Bronchial epithelial cell (primary cell): ENCODE measurements around the gene LIN28B. TPM values are rescaled to one million over a fixed set of nuclear protein-coding genes. Genes with fewer than 3 reads are reported as not detected.
"Not testable (repeated sequence)": the region's sequence is repeated elsewhere in the genome, so short reads cannot be mapped to it uniquely, and the experiment has no call there.

Source experiments
- DNase-seq: peaks from one replicate; pipeline ENCODE4 v3.0.0-alpha.2; 2010; ENCODE audit warnings: low read depth
- FAIRE-seq: peaks from 2 replicates; lab custom pipeline; 2011; peaks lifted over from hg19 to GRCh38; lab: Jason Lieb, UNC
- H3K27me3 ChIP-seq: 2 replicates; pipeline ENCODE4 v1.5.1; 2011; ENCODE audit warnings: low read length; ENCODE audit not compliant: control insufficient read depth, insufficient read depth
- H3K36me3 ChIP-seq: 2 replicates; pipeline ENCODE4 v1.5.1; 2011; ENCODE audit warnings: low read length; ENCODE audit not compliant: control insufficient read depth, insufficient read depth
- H3K4me3 ChIP-seq: 2 replicates; pipeline ENCODE4 v1.5.1; 2011; ENCODE audit warnings: mild to moderate bottlenecking, low read depth, low read length, control low read depth
- CTCF ChIP-seq: IDR thresholded peaks from 2 replicates; pipeline ENCODE4 v1.5.1; 2011; ENCODE audit warnings: mild to moderate bottlenecking, moderate library complexity, low read length, control low read depth, inconsistent platforms; ENCODE audit not compliant: insufficient read depth, severe bottlenecking
- total RNA-seq: library from RNA; depleted of rRNA; stranded (reverse); fragments of >200 nt; gene quantifications from 2 replicates; pipeline ENCODE4 v1.2.1, GENCODE V29; 2014

The LIN28B gene
- total RNA-seq, 1 donor from 2014 or later, result not detected

- no peak for TF ChIP-seq CTCF
- no peak for FAIRE-seq
- DNase-seq, result no peak
- Histone ChIP-seq H3K4me3 (no peak overlapping the region), H3K36me3 (no peaks in the 10 kb centered on the region), H3K27me3 (no peaks in the 10 kb centered on the region)
Observed at GRCh38 chr6:105078386-105078708, 121.4 kb downstream of the LIN28B start.

GRCh38 chr6:105080279-105080678, 123.4 kb downstream of the LIN28B start:
- Histone ChIP-seq H3K4me3 (no peak overlapping the region), H3K36me3 (no peaks in the 10 kb centered on the region), H3K27me3 (no peaks in the 10 kb centered on the region)
- FAIRE-seq (no peak), DNase-seq (peak; percentile 21)
- no peak for TF ChIP-seq CTCF

GRCh38 chr6:105081662-105082061, 124.8 kb downstream of the LIN28B start:
- H3K36me3 ChIP-seq, H3K27me3 ChIP-seq, H3K4me3 ChIP-seq: not testable (repeated sequence)
- FAIRE-seq (peak; percentile 96), DNase-seq (peak; percentile 50)

GRCh38 chr6:105087571-105088211, 130.8 kb downstream of the LIN28B start:
- peak; percentile 65 for TF ChIP-seq CTCF
- H3K36me3 ChIP-seq, result no peaks in the 10 kb centered on the region
- FAIRE-seq, result no peak
- no peak overlapping the region for H3K4me3 ChIP-seq
- H3K27me3 ChIP-seq, result no peaks in the 10 kb centered on the region
- peak; percentile 60 for DNase-seq

GRCh38 chr6:105091140-105091829, 134.4 kb downstream of the LIN28B start:
- H3K27me3 ChIP-seq, result no peaks in the 10 kb centered on the region
- no peak for TF ChIP-seq CTCF
- DNase-seq, result no peak
- no peak for FAIRE-seq
- no peaks in the 10 kb centered on the region for H3K36me3 ChIP-seq
- H3K4me3 ChIP-seq, result no peak overlapping the region

GRCh38 chr6:105094133-105094640, 137.3 kb downstream of the LIN28B start:
- H3K4me3 ChIP-seq, result no peak overlapping the region
- no peaks in the 10 kb centered on the region for H3K36me3 ChIP-seq
- no peak for TF ChIP-seq CTCF
- DNase-seq (no peak), FAIRE-seq (no peak)
- H3K27me3 ChIP-seq, result no peaks in the 10 kb centered on the region
